Adipocyte (in vitro differentiated cells): ENCODE results near the gene HNRNPR.
"Not testable (repeated sequence)": the region's sequence is repeated elsewhere in the genome, so short reads cannot be mapped to it uniquely, and the experiment has no call there.

Experiments
- DNase-seq: peaks from one replicate; pipeline ENCODE4 v3.0.0-alpha.2; 2015; ENCODE audit warnings: low read depth
- H3K27me3 ChIP-seq: replicated peaks from 2 replicates; pipeline ENCODE4 v1.7.0; 2013; ENCODE audit warnings: mild to moderate bottlenecking, low read length, moderate library complexity; ENCODE audit not compliant: control insufficient read depth, insufficient read depth
- H3K36me3 ChIP-seq: 2 replicates; pipeline ENCODE4 v1.7.0; 2013; ENCODE audit warnings: low read length, mild to moderate bottlenecking, moderate library complexity; ENCODE audit not compliant: control insufficient read depth, insufficient read depth, severe bottlenecking
- H3K4me1 ChIP-seq: 2 replicates; pipeline ENCODE4 v1.7.0; 2013; ENCODE audit warnings: mild to moderate bottlenecking, low read length, moderate library complexity; ENCODE audit not compliant: control insufficient read depth, insufficient read depth
- H3K4me3 ChIP-seq: 2 replicates; pipeline ENCODE4 v1.7.0; 2013; ENCODE audit warnings: mild to moderate bottlenecking, low read length, moderate library complexity
- H3K9ac ChIP-seq: 2 replicates; pipeline ENCODE4 v1.7.0; 2013; ENCODE audit warnings: mild to moderate bottlenecking, low read length, moderate library complexity
- H3K9me3 ChIP-seq: 2 replicates; pipeline ENCODE4 v1.7.0; 2013; ENCODE audit warnings: mild to moderate bottlenecking, low read length, moderate library complexity; ENCODE audit not compliant: control insufficient read depth

The HNRNPR gene

GRCh38 chr1:23343221-23344110 is 618 bp downstream of the HNRNPR start:
- Histone ChIP-seq H3K4me1 (peaks cover 41% of the 10 kb centered on the region), H3K4me3 (peak overlapping the region; percentile 97), H3K36me3 (no peaks in the 10 kb centered on the region), H3K27me3 (no peaks in the 10 kb centered on the region), H3K9ac (peak overlapping the region; percentile 95), H3K9me3 (no peaks in the 10 kb centered on the region)
- peak; percentile 76 for DNase-seq

GRCh38 chr1:23341931-23342692 is 2.0 kb downstream of the HNRNPR start:
- Histone ChIP-seq H3K36me3 (peaks cover 10% of the 10 kb centered on the region), H3K27me3 (no peaks in the 10 kb centered on the region), H3K9me3 (no peaks in the 10 kb centered on the region), H3K4me3 (peak overlapping the region; percentile 97), H3K4me1 (peaks cover 54% of the 10 kb centered on the region), H3K9ac (peak overlapping the region; percentile 95)
- DNase-seq, result peak; percentile 50

GRCh38 chr1:23339632-23340031 is 4.5 kb downstream of the HNRNPR start:
- H3K4me1 ChIP-seq, result peaks cover 51% of the 10 kb centered on the region
- no peaks in the 10 kb centered on the region for H3K9me3 ChIP-seq
- no peak overlapping the region for H3K4me3 ChIP-seq
- peaks cover 28% of the 10 kb centered on the region for H3K36me3 ChIP-seq
- no peaks in the 10 kb centered on the region for H3K27me3 ChIP-seq
- peak overlapping the region; percentile 95 for H3K9ac ChIP-seq
- no peak for DNase-seq

GRCh38 chr1:23337869-23338268 is 6.2 kb downstream of the HNRNPR start:
- no peak overlapping the region for H3K9ac ChIP-seq
- no peak overlapping the region for H3K4me3 ChIP-seq
- H3K36me3 ChIP-seq, result peaks cover 44% of the 10 kb centered on the region
- no peaks in the 10 kb centered on the region for H3K9me3 ChIP-seq
- no peaks in the 10 kb centered on the region for H3K27me3 ChIP-seq
- peaks cover 51% of the 10 kb centered on the region for H3K4me1 ChIP-seq
- peak; percentile 11 for DNase-seq

GRCh38 chr1:23331713-23332112 is 12.4 kb downstream of the HNRNPR start:
- Histone ChIP-seq H3K4me3 (no peak overlapping the region), H3K9ac (no peak overlapping the region), H3K4me1 (peaks cover 21% of the 10 kb centered on the region), H3K27me3 (no peaks in the 10 kb centered on the region), H3K36me3 (peaks cover 77% of the 10 kb centered on the region), H3K9me3 (no peaks in the 10 kb centered on the region)
- no peak for DNase-seq

GRCh38 chr1:23330846-23331245 is 13.2 kb downstream of the HNRNPR start:
- peaks cover 21% of the 10 kb centered on the region for H3K4me1 ChIP-seq
- peaks cover 82% of the 10 kb centered on the region for H3K36me3 ChIP-seq
- H3K4me3 ChIP-seq, result no peak overlapping the region
- H3K9me3 ChIP-seq, result no peaks in the 10 kb centered on the region
- peak; percentile 32 for DNase-seq
- H3K27me3 ChIP-seq, result no peaks in the 10 kb centered on the region
- peak overlapping the region; percentile 40 for H3K9ac ChIP-seq

GRCh38 chr1:23325393-23325792 is 18.7 kb downstream of the HNRNPR start:
- no peak for DNase-seq
- Histone ChIP-seq H3K4me3 (no peak overlapping the region), H3K4me1 (peaks cover 6% of the 10 kb centered on the region), H3K36me3 (peaks cover 78% of the 10 kb centered on the region), H3K9ac (no peak overlapping the region), H3K27me3 (no peaks in the 10 kb centered on the region), H3K9me3 (no peaks in the 10 kb centered on the region)

- Histone ChIP-seq H3K36me3 (peaks cover 80% of the 10 kb centered on the region), H3K4me3 (no peak overlapping the region), H3K9ac (no peak overlapping the region), H3K4me1 (no peaks in the 10 kb centered on the region), H3K9me3 (no peaks in the 10 kb centered on the region), H3K27me3 (no peaks in the 10 kb centered on the region)
- DNase-seq, result no peak
Measured at GRCh38 chr1:23322770-23323169, 21.3 kb downstream of the HNRNPR start.

- DNase-seq, H3K4me3 ChIP-seq, H3K9me3 ChIP-seq, H3K27me3 ChIP-seq, H3K9ac ChIP-seq: not testable (repeated sequence)
- peaks cover 91% of the 10 kb centered on the region for H3K36me3 ChIP-seq
- peaks cover 14% of the 10 kb centered on the region for H3K4me1 ChIP-seq
Measured at GRCh38 chr1:23310280-23310679, 33.8 kb downstream of the HNRNPR start.

GRCh38 chr1:23304140-23304620 is 39.9 kb downstream of the HNRNPR start:
- H3K4me1 ChIP-seq, result peaks cover 8% of the 10 kb centered on the region
- H3K27me3 ChIP-seq, result no peaks in the 10 kb centered on the region
- H3K36me3 ChIP-seq, result peaks cover 87% of the 10 kb centered on the region
- H3K9ac ChIP-seq, result no peak overlapping the region
- no peak for DNase-seq
- H3K9me3 ChIP-seq, result no peaks in the 10 kb centered on the region
- no peak overlapping the region for H3K4me3 ChIP-seq

- Histone ChIP-seq H3K36me3 (peaks cover 87% of the 10 kb centered on the region), H3K4me1 (peaks cover 8% of the 10 kb centered on the region), H3K4me3 (no peak overlapping the region)
Measured at GRCh38 chr1:23303524-23303923, 40.6 kb downstream of the HNRNPR start.

More at GRCh38 chr1:23303524-23303923, 40.6 kb downstream of the HNRNPR start:
- DNase-seq, result peak; percentile 18
- no peaks in the 10 kb centered on the region for H3K27me3 ChIP-seq
- no peaks in the 10 kb centered on the region for H3K9me3 ChIP-seq
- no peak overlapping the region for H3K9ac ChIP-seq
